NCI-H1436 (cell line): ENCODE measurements around the gene HLA-DMB.
"Not testable (repeated sequence)": the region's sequence is repeated elsewhere in the genome, so short reads cannot be mapped to it uniquely, and the experiment has no call there.

Source experiments
- DNase-seq: peaks from one replicate; lab custom pipeline; 2025; lab: John Stamatoyannopoulos, UW

HLA-DMB gene

DNA sequence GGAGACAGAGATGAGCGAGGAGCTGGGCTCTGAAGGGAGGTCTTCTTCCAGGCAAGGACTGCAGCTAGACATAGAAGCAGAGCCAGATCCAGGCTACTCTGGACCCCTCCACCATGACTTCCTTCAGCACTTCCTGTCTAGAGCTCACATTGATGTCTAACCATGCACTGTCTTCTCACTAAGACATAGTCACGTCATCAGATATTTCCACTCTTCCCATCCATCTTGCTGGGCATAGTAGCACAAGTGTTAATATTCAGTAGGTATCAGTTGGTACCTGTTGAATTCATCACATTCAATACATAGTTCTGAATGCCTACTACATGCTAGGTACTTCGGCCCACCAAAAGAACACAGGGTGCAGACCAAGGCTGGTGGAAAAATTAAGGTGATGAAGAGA, 9.2 kb upstream of the HLA-DMB start:
- no peak for DNase-seq

DNA sequence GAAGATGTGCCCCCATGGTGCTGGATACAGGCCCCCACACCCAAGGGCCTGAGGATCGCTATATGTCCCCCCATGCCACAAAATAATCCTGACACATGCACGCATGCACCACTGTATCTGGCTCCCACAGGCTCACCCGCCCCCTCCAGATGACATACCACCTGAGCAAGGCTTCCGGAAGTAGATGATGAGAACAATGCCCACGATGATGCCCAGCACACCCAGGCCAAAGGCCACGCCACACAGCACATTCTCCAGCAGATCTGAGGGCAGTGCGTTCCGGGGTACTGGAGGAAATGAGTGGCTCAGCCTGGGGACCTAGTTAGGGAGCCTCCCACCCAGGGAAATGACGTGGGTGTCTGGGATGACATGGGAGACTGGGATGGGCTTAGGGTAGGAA, 8.3 kb upstream of the HLA-DMB start:
- no peak for DNase-seq

DNA sequence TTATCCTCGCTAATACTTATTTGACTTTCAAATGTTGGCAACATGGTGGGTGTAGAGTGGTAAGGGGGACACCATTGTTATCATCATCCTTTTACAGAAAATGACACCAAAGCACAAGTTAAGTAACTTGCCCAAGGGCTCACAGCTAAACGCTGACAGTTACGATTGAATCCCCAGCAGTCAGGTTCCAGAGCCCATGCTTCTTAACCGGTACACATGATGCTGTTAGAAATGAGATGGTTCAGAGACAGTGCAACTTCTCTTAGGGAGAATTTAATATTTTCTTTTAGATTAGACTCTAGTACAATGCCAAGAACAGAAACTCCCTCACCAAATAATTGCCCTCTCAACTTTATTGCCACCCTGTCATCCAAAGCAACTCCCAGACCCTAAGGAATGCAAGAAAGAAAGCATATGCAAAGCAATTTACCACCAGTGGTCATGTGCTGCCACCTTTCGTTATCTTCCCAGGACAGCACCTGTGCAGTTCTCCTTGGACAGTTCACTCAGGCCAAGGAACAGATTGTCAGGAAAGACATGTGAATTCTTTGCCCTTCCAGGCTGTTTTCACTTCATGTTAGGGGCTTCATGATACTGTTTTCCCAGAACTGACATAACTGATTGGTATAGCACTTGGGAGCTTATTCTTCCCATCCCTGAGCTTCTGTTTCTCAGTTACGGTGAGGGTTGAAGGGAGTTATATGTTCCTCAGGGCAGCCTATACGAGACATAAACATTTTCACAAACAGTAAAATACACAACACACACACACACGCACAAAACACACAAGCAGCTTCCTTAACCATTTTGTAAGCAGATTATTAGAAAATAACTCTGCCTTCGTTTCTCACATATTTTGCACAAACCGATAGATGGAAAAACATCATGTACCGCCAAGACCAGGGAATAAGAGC, 7.0 kb upstream of the HLA-DMB start:
- DNase-seq: peak; percentile 3

DNA sequence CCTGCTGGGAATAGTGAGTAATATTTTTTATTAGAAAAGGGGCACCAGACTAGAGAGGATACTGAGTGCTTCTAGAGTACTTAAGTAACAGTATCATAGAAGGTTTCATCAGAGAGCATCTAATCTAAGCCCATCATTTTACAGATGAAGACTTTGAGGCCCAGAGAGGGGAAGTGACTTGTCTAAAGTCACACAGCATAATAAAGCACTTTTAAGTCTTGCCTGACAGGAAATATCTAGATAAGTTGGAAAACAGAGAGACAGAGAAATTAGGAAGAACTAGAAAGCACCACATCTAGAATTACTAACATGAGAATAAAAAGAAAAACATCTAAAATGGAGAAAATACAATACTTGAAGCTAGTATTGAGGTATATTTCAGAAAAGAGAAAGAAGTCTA, 6.1 kb upstream of the HLA-DMB start:
- DNase-seq: no peak

DNA sequence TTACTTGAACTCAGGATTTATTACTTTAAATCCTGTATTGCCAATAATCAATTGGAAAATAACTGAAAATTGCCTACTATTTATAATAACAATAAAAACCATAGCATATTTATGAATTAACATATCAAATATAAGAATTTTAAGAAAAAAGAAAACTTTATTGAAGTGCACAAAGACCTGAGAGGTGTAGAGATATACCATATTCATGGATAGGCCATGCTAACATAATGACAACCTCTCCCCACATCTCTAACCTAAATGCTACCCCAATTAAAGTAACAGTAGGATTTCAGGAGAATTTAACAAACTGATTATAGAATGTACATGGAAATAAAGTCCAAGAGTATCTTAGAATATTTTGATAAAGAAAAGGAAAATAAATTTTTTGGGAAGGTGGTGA, 5.1 kb upstream of the HLA-DMB start:
- DNase-seq: no peak

DNA sequence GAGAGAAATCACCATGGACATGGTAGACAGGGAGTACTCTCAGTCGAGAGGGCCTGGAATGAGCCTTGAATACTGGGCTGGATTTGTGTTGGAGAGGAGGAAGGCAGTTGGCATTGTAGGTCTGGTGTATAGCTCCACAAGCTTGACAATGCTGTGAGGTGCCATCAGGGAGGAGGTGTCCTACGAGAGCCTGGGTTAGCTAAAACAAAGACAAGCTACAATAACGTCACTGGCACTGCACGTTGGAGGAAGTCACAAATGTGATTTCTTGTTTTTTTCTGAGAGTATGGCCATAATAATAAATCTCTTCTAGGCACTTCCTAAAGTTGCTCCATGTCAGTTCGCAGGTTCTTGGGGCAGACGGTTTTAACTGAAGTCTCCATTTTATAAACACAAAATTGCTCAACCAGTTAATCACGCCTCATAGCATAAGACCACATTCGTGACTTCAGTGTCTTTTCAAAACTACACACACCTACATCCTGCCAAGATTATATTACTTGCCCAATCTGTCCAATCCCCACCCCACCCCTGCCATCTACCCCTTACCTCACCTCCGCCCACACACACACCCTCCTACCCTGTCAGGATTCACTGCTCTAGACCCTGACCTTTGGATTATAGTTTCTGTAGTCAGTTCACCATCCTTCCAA, 4.4 kb upstream of the HLA-DMB start:
- DNase-seq: no peak

DNA sequence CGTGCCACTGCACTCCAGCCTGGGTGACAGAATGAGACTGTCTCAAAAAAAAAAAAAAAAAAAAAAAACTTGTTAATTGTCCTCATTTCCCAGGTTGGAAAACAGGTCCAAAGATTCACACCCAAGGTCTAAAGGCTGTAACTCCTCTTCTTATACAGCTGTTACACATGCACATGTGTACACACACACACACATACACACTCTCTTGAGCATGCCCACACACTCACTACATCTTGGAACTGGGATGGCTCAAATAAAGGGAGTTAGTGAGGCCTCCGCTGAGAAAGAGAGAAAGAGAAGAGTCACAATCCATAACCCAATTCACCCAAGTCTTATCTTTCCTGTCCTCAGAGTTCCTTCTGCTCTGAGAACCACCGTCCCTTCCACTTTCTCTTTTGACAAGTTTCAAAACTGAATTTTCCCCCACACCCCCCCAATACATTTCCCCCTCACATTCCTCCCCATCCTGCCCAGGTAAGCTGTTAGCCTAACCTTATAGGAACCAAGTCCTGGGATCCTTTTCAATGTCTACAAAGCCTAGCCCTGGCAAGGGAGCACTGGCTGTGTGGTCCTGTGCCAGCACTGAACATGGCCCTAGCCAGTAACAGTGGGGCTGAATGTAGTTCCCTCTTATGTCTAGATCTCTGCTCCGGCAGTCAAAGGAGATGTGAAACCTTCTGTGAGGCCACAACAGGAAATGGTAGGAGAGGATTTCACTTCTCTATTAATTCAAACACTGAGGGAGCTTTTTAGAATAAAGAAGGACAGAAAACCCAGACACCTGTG, 3.2 kb upstream of the HLA-DMB start:
- DNase-seq: no peak

DNA sequence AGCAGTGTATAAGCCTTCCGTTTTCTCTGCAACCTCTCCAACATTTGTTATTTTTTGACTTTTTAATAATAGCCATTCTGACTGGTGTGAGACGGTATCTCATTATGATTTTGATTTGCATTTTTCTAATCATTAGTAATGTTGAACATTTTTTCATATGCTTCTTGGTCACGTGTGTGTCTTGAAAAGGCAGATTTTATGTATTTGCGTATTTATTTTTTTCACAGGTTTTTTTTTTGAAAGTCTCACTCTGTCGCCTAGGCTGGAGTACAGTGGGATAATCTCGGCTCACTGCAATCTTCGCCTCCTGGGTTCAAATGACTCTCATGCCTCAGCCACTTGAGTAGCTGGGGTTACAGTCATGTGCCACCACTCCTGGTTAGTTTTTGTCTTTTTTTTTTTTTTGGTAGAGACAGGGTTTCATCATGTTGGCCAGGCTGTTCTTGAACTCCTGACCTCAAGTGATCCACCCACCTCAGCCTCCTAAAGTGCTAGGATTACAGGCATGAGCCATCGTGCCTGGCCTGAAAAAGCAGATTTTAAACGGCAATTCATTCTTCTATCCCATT, 1.8 kb upstream of the HLA-DMB start:
- not testable (repeated sequence) for DNase-seq

- DNase-seq: no peak
These were observed 463 bp upstream of the HLA-DMB start for GRCh38 chr6:32941214-32941768.

DNA sequence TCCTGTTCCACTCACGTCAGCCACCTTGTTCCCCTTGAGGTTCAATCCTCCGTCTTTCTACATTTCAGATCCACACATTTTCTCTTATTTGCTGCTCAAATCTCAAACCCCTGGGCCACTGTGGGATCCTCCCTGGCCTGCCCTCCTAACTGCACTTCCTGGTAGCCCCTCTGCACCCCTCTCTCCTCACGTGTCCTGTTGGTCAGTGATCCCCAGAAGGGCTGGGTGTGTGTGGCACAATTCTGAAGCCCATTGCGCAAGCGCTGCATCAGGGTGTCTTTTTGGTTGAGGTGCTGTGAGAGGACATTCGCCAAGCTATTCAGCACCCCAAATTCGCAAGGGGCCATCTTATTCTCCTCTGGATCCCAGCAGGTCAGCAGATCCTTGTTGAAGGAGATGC, 2.3 kb downstream of the HLA-DMB start:
- no peak for DNase-seq

- no peak for DNase-seq
These were observed 3.6 kb downstream of the HLA-DMB start for GRCh38 chr6:32937230-32937633.

DNA sequence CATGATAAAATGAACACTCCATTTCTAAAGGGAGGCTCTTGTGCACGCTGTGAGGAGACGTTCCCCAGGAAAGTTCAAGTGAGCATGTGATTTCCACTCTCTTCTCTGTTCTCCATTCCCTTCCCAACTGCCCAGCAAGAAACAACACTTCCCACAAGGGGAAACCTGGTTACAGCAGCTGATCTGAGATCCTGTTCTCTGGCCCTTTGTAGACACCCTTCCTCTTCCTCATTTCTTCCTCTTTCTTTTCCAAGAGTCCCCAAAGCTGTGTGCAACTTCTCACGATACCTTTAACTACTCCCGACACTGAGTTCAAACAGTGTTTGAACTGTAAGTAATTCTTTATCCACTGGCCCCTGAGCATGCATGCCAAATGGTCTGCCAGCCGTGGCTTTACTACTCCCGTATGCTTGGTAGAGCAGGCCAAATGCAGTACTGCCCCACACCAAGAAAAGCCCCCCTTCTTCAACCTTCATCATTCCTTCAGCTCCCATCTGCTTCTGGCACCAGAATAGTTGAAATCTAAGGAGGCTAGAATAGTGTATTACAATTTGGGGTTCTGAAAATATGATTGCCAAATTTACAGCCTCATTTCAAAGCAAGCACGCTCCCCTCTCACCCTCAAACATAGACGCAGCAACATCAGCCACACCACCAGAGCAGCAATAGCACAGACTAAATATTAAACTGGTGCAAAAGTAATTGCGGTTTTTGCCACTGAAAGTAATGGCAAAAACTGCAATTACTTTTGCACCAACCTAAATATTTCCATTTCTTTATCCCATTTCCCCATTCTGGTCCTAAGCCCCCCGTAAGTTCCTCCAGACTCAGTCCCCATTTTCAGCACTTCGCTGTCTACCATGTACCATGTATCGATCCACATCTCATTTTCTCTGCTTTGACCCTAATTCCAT, 4.3 kb downstream of the HLA-DMB start:
- no peak for DNase-seq

GRCh38 chr6:32935551-32936238, 5.1 kb downstream of the HLA-DMB start:
- DNase-seq: no peak

DNA sequence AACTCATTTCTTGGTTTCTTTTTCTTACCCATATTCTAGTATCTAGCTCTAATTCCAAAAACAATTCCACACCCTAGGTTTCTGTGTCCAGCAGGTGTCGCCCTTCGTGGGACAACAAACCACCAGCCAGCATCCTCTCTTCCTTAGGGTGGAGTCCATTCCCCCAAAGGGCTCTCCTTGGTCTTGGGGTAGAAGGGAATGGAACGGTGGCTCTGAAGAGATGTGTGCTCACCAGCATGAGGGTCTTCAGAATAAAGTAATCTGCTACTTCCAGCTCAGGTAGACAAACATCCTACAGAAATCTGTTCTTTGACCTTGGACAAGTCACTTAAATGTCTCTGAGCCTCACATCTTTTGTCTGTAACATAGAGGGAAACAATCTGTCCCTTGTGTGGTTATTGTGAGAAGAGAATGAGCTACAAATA, 7.2 kb downstream of the HLA-DMB start:
- DNase-seq: peak; percentile 58

- DNase-seq: no peak
These were observed 8.5 kb downstream of the HLA-DMB start for GRCh38 chr6:32932132-32932868.

DNA sequence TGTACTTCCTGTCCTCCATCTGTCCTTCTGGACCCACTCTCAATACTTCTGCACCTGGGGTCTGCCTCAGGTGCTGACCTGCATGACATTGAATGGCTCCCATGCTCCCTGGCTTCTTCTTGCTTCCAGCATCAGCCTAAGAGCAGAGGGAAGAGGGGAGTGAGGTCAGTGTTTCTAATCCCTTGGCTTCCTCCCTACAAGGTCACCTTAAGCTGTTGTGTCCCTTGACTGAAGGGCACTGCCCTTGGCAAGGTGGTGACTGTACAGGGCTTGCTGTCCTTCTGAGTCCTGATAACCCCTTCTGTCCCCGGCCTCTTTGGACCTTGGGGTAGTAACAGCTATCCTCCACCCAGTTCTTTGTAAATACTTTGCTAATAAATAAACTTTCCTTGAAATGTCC, 9.6 kb downstream of the HLA-DMB start:
- no peak for DNase-seq

- DNase-seq: no peak
These were observed 18.7 kb downstream of the HLA-DMB start for GRCh38 chr6:32922083-32922482.

- no peak for DNase-seq
These were observed 20.1 kb downstream of the HLA-DMB start for GRCh38 chr6:32920715-32921114.

DNA sequence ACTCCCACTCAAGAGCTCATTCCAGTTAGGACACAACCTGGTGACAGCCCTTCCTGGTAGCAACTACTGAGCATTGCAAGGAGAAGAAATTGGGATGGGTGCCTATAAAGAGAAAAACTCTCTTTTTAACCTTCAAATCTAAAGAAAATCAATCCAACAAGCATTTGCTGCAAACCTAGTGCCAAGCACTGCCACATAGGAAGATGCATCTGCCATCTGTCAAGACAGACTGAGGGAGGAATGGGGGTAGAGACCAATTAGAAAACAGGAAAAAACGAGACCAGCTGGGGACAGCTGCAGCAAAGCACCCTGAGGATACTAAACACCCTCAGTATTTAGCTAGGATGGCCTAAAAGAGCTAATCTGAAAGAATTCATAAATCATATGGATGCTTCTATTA, 27.9 kb downstream of the HLA-DMB start:
- no peak for DNase-seq

GRCh38 chr6:32908897-32909296, 31.9 kb downstream of the HLA-DMB start:
- no peak for DNase-seq
